IMR-90 (cell line): Measurements from ENCODE around the gene SPPL3. TPM values are rescaled to one million over a fixed set of nuclear protein-coding genes. Genes with fewer than 3 reads are reported as not detected.
A peak's percentile ranks its signal among the peaks of the same experiment; 100 is the strongest.

Experiments used
- ATAC-seq: fragments of 200-7000 bp; cut with Tn5 transposase; 2 replicates; pipeline ENCODE4 v1.9.1; 2020; ENCODE audit warnings: low read depth, mild to moderate bottlenecking, moderate library complexity
- BruUV-seq: library from RNA; stranded (reverse); fragments of 400-500 nt; replicated peaks from 2 replicates; lab custom pipeline; 2021; lab: Mats Ljungman, UMichigan
- CTCF ChIA-PET: fragments of 300-600 bp; formaldehyde crosslinking; extraction: SDS; loops from one replicate; lab custom pipeline; 2021; ENCODE audit warnings: antibody characterized with exemption; lab: Yijun Ruan, JAX
- POLR2A ChIA-PET: fragments of 300-600 bp; sonication (Branson Sonifier 250); formaldehyde crosslinking; loops from one replicate; lab custom pipeline; 2022; ENCODE audit warnings: antibody characterized with exemption; ENCODE audit not compliant: unreplicated experiment; lab: Charles Lee
- DNase-seq: peaks from one replicate; pipeline ENCODE4 v3.0.0; 2013
- H2AFZ ChIP-seq: replicated peaks from 2 replicates; pipeline ENCODE3; 2013; ENCODE audit warnings: low read length, mild to moderate bottlenecking; ENCODE audit not compliant: poor library complexity
- H2AK5ac ChIP-seq: 2 replicates; pipeline ENCODE4 v1.6.1; 2013; ENCODE audit warnings: low read depth, low read length, inconsistent platforms
- H2AK9ac ChIP-seq: replicated peaks from 2 replicates; pipeline ENCODE3; 2013; ENCODE audit warnings: mild to moderate bottlenecking, low read depth, low read length, moderate library complexity; ENCODE audit not compliant: poor library complexity
- H2BK120ac ChIP-seq: 2 replicates; pipeline ENCODE4 v1.6.1; 2013; ENCODE audit warnings: low read depth, low read length, inconsistent platforms
- H2BK15ac ChIP-seq: 3 replicates; pipeline ENCODE4 v1.6.1; 2013; ENCODE audit warnings: low read depth, low read length, inconsistent platforms
- H2BK20ac ChIP-seq: 2 replicates; pipeline ENCODE4 v1.6.1; 2013; ENCODE audit warnings: low read depth, mild to moderate bottlenecking, inconsistent platforms, low read length, moderate library complexity
- H2BK5ac ChIP-seq: 2 replicates; pipeline ENCODE4 v1.6.1; 2013; ENCODE audit warnings: mild to moderate bottlenecking, low read depth, low read length, inconsistent platforms; ENCODE audit not compliant: poor library complexity, severe bottlenecking
- H3K14ac ChIP-seq: replicated peaks from 2 replicates; pipeline ENCODE4 v1.6.1; 2013; ENCODE audit warnings: low read depth, low read length, inconsistent platforms
- H3K18ac ChIP-seq: 2 replicates; pipeline ENCODE4 v1.6.1; 2013; ENCODE audit warnings: low read depth, low read length, control low read depth
- H3K23ac ChIP-seq: 2 replicates; pipeline ENCODE4 v1.6.1; 2013; ENCODE audit warnings: low read depth, low read length, inconsistent platforms
- H3K27ac ChIP-seq: 2 replicates; pipeline ENCODE4 v1.5.1; 2013; ENCODE audit warnings: mild to moderate bottlenecking, control low read depth, low read length; ENCODE audit not compliant: insufficient read depth
- H3K27me3 ChIP-seq: 2 replicates; pipeline ENCODE4 v1.6.1; 2013; ENCODE audit warnings: low read length; ENCODE audit not compliant: control insufficient read depth, insufficient read depth
- H3K36me3 ChIP-seq: 2 replicates; pipeline ENCODE4 v1.6.1; 2013; ENCODE audit warnings: low read length, mixed read lengths; ENCODE audit not compliant: control insufficient read depth, insufficient read depth
- H3K4ac ChIP-seq: 2 replicates; pipeline ENCODE4 v1.6.1; 2013; ENCODE audit warnings: low read depth, low read length, inconsistent platforms
- H3K4me1 ChIP-seq: 2 replicates; pipeline ENCODE4 v1.6.1; 2013; ENCODE audit warnings: low read length, mixed read lengths; ENCODE audit not compliant: control insufficient read depth, insufficient read depth
- H3K4me2 ChIP-seq: 2 replicates; pipeline ENCODE4 v1.6.1; 2013; ENCODE audit warnings: low read depth, mild to moderate bottlenecking, control low read depth, low read length, moderate library complexity
- H3K4me3 ChIP-seq: 2 replicates; pipeline ENCODE4 v1.5.1; 2013; ENCODE audit warnings: low read depth, mild to moderate bottlenecking, control low read depth, low read length, moderate library complexity; ENCODE audit not compliant: insufficient read depth
- H3K56ac ChIP-seq: 2 replicates; pipeline ENCODE4 v1.6.1; 2013; ENCODE audit warnings: low read length, inconsistent platforms; ENCODE audit not compliant: insufficient read depth; ENCODE audit errors: extremely low read depth
- H3K79me1 ChIP-seq, 2 experiments: 2 replicates each; pipeline ENCODE4 v1.6.1; 2013; ENCODE audit warnings: low read length in 2 of 2, inconsistent platforms in 1 of 2, low read depth in 1 of 2
- H3K9ac ChIP-seq: 2 replicates; pipeline ENCODE4 v1.6.1; 2013; ENCODE audit warnings: low read depth, low read length, control low read depth
- H3K9me1 ChIP-seq: 2 replicates; pipeline ENCODE4 v1.6.1; 2013; ENCODE audit warnings: low read length, inconsistent platforms; ENCODE audit not compliant: insufficient read depth
- H3K9me3 ChIP-seq: 2 replicates; pipeline ENCODE4 v1.6.1; 2013; ENCODE audit warnings: low read length; ENCODE audit not compliant: control insufficient read depth, insufficient read depth
- H4K20me1 ChIP-seq: 2 replicates; pipeline ENCODE4 v1.6.1; 2013; ENCODE audit warnings: low read length, inconsistent platforms; ENCODE audit not compliant: insufficient read depth
- H4K5ac ChIP-seq: 2 replicates; pipeline ENCODE4 v1.6.1; 2013; ENCODE audit warnings: mild to moderate bottlenecking, low read depth, low read length, control low read depth
- H4K8ac ChIP-seq, 2 experiments: 2 replicates each; pipeline ENCODE4 v1.6.1; 2013; ENCODE audit warnings: low read depth in 2 of 2, low read length in 2 of 2, control low read depth in 1 of 2, inconsistent platforms in 1 of 2
- H4K91ac ChIP-seq: 2 replicates; pipeline ENCODE4 v1.6.1; 2013; ENCODE audit warnings: low read depth, low read length, inconsistent platforms; ENCODE audit not compliant: insufficient read depth
- BHLHE40 ChIP-seq: fragments of 150-350 bp; IDR thresholded peaks from 2 replicates; pipeline ENCODE4 v1.6.1; 2016; ENCODE audit warnings: mild to moderate bottlenecking, low read depth, low read length
- CEBPB ChIP-seq: IDR thresholded peaks from 2 replicates; pipeline ENCODE4 v1.6.1; 2012; ENCODE audit warnings: low read depth, low read length, improper control_type of control experiment
- CHD1 ChIP-seq: IDR thresholded peaks from 2 replicates; pipeline ENCODE4 v1.6.1; 2012; ENCODE audit warnings: low read depth, low read length, improper control_type of control experiment
- FOS ChIP-seq: fragments of 150-350 bp; IDR thresholded peaks from 2 replicates; pipeline ENCODE4 v1.6.1; 2016; ENCODE audit warnings: low read depth, low read length
- MAFK ChIP-seq: IDR thresholded peaks from 2 replicates; pipeline ENCODE4 v1.6.1; 2012; ENCODE audit warnings: low read depth, low read length, improper control_type of control experiment
- MAZ ChIP-seq: IDR thresholded peaks from 2 replicates; pipeline ENCODE4 v1.6.1; 2012; ENCODE audit warnings: low read depth, mild to moderate bottlenecking, low read length, improper control_type of control experiment, moderate library complexity, borderline replicate concordance
- MXI1 ChIP-seq: IDR thresholded peaks from 2 replicates; pipeline ENCODE4 v1.6.1; 2012; ENCODE audit warnings: low read depth, mild to moderate bottlenecking, low read length, moderate library complexity, borderline replicate concordance
- NFE2L2 ChIP-seq: fragments of 150-350 bp; IDR thresholded peaks from 2 replicates; pipeline ENCODE4 v1.6.1; 2016; ENCODE audit warnings: low read depth, mild to moderate bottlenecking, low read length
- POLR2A ChIP-seq: IDR thresholded peaks from 2 replicates; pipeline ENCODE4 v1.6.1; 2012; ENCODE audit warnings: mild to moderate bottlenecking, low read depth, low read length
- RAD21 ChIP-seq: IDR thresholded peaks from 2 replicates; pipeline ENCODE4 v1.6.1; 2012; ENCODE audit warnings: low read length, improper control_type of control experiment
- RCOR1 ChIP-seq: IDR thresholded peaks from 2 replicates; pipeline ENCODE4 v1.6.1; 2012; ENCODE audit warnings: mild to moderate bottlenecking, low read length, improper control_type of control experiment; ENCODE audit not compliant: insufficient replicate concordance
- RFX5 ChIP-seq: IDR thresholded peaks from 2 replicates; pipeline ENCODE4 v1.8.0; 2012; ENCODE audit warnings: low read depth, mild to moderate bottlenecking, low read length, moderate library complexity
- SMC3 ChIP-seq: fragments of 150-350 bp; IDR thresholded peaks from 2 replicates; pipeline ENCODE4 v1.6.1; 2016; ENCODE audit warnings: low read depth, mild to moderate bottlenecking, antibody characterized with exemption, low read length, moderate library complexity
- WGBS, 2 experiments: methylation state at CpG; one replicate each; pipeline versions ENCODE4 v1.1.5 to v1.1.7; 2013; ENCODE audit warnings: missing lambda C conversion rate in 2 of 2; ENCODE audit not compliant: insufficient read length in 1 of 2; ENCODE audit errors: extremely low coverage in 2 of 2; 5-methylcytosine and 5-hydroxymethylcytosine counted together
- dilution Hi-C: fragments of 300-500 bp; cut with HindIII; formaldehyde crosslinking; loops from one replicate; pipeline ENCODE4 v1.14.3; 2018; ENCODE audit warnings: low sequenced_read_pairs; ENCODE audit not compliant: unreplicated experiment
- in situ Hi-C: fragments of 300-500 bp; cut with MboI; formaldehyde crosslinking; loops from 3 replicates; pipeline ENCODE4 v1.14.3; 2019; ENCODE audit warnings: low sequenced_read_pairs, inconsistent platforms, mixed read lengths
- intact Hi-C: fragments of 100-400 bp; cut with micrococcal nuclease; formaldehyde crosslinking; loops from 2 replicates; pipeline ENCODE4 v1.10.0; 2022
- polyA plus RNA-seq, 3 experiments: library from polyadenylated mRNA; depleted of rRNA; stranded (reverse); fragments of >200 nt; gene quantifications; 2 replicates each; pipeline ENCODE4 v1.2.3, GENCODE V29; 2012; ENCODE audit warnings: low replicate concordance in 1 of 3
- total RNA-seq: library from RNA; depleted of rRNA; stranded (reverse); fragments of >200 nt; gene quantifications from 2 replicates; pipeline ENCODE4 v1.2.3, GENCODE V29; 2012
- TF ChIP-seq, protein P1 (sequence below): fragments of 150-350 bp; IDR thresholded peaks from 2 replicates; pipeline ENCODE4 v1.6.1; 2016; ENCODE audit warnings: low read depth, mild to moderate bottlenecking, low read length, moderate library complexity, borderline replicate concordance
- TF ChIP-seq, protein P2 (sequence below): fragments of 150-350 bp; IDR thresholded peaks from 2 replicates; pipeline ENCODE4 v1.6.1; 2017; ENCODE audit warnings: mild to moderate bottlenecking, antibody characterized with exemption, low read length, low read depth

SPPL3 gene
- total and polyA plus RNA-seq, 2 of the 4 experiments (the other 2 are of a cell fraction) = 1.6 to 18.0 TPM

DNA sequence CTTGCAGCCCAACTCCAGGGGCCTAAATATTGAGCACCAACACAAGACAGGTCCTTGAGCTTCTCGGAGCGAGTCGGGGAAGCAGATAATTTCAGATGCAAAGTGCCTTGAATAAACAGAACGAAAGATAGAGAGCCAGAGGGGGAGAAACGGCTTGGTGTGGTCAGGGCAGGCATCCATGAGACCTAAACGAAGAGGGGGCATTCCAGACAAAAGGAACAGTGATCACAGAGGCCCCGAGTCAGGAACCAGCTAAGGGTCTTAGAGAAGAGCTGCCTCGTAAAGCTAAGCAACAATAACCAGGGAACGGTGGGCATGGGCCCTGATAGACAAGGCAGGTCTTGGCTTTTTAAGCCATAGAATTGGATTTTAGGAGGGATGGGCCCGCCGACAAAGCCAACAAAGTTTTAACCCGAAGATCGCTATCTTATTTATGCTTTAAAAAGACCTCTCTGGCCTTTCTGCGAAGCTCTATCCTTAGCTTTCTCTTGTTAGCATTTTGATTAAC is 179.0 kb downstream of the SPPL3 start (continued):
- TF ChIP-seq RCOR1 (no peak), RFX5 (no peak), CEBPB (no peak)

DNA sequence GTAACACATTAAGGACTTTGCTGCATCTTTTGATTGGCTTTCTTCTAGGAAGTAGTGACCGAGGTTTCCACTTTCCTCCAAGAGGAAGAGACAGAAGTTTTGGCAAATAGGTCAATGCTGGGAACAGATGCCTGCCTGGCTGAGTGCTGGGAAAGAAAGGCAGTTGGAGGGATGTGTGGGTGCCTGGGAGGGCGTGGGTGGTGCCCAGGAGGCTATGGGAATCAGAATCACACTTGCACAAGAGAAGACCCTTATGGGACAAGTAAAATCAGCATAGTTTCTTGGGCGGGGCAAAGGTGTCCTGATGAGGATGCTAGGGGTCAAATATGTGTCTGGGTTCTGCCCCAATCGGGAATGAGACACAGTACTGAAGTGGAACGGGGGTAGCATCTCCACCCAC is 179.4 kb downstream of the SPPL3 start:
- no peak overlapping the region for H3K14ac ChIP-seq
- ChIA-PET POLR2A (no interaction called here), CTCF (no interaction called here)
- no CpG with 5 or more reads among the region's 5 CpGs for WGBS, 2 experiments
- peak overlapping the region; percentile 68 to 83; a peak in 1 of 4 replicates for H4K8ac ChIP-seq
- peaks cover 24% of the 10 kb centered on the region for H3K36me3 ChIP-seq
- H2BK20ac ChIP-seq = no peak overlapping the region
- intact Hi-C loops = no loop called here
- H3K27ac ChIP-seq = no peak overlapping the region
- H3K23ac ChIP-seq = no peak overlapping the region
- BruUV-seq = no TSS peak
- H2BK15ac ChIP-seq = no peak overlapping the region
- H3K56ac ChIP-seq = no peak overlapping the region
- no peak overlapping the region for H2AK5ac ChIP-seq
- peak overlapping the region; percentile 46 for H2AK9ac ChIP-seq
- no peak overlapping the region for H3K4me3 ChIP-seq
- H4K5ac ChIP-seq = no peak overlapping the region
- peaks cover 14% of the 10 kb centered on the region; the same call in 1 of the 2 replicates for H3K4me1 ChIP-seq
- H3K27me3 ChIP-seq = no peaks in the 10 kb centered on the region
- H4K91ac ChIP-seq = no peak overlapping the region
- in situ Hi-C loops = no loop called here
- H3K9me3 ChIP-seq = no peaks in the 10 kb centered on the region
- H3K9ac ChIP-seq = no peak overlapping the region
- H3K79me1 ChIP-seq = peaks cover 14 to 25% of the 10 kb centered on the region in 2 experiments; a peak in 3 of 4 replicates
- no peak overlapping the region for H3K4ac ChIP-seq
- dilution Hi-C loops = no loop called here
- no peak for ATAC-seq
- H3K4me2 ChIP-seq = no peak overlapping the region
- H3K9me1 ChIP-seq = peaks cover 12% of the 10 kb centered on the region
- H2BK120ac ChIP-seq = no peak overlapping the region
- no peak for DNase-seq
- no peak overlapping the region for H3K18ac ChIP-seq
- H2AFZ ChIP-seq = no peak overlapping the region
- H2BK5ac ChIP-seq = no peak overlapping the region
- no peaks in the 10 kb centered on the region for H4K20me1 ChIP-seq
- TF ChIP-seq RAD21 = no peak
- TF ChIP-seq, protein P1, sequence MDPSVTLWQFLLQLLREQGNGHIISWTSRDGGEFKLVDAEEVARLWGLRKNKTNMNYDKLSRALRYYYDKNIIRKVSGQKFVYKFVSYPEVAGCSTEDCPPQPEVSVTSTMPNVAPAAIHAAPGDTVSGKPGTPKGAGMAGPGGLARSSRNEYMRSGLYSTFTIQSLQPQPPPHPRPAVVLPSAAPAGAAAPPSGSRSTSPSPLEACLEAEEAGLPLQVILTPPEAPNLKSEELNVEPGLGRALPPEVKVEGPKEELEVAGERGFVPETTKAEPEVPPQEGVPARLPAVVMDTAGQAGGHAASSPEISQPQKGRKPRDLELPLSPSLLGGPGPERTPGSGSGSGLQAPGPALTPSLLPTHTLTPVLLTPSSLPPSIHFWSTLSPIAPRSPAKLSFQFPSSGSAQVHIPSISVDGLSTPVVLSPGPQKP = no peak
- TF ChIP-seq, protein P2, sequence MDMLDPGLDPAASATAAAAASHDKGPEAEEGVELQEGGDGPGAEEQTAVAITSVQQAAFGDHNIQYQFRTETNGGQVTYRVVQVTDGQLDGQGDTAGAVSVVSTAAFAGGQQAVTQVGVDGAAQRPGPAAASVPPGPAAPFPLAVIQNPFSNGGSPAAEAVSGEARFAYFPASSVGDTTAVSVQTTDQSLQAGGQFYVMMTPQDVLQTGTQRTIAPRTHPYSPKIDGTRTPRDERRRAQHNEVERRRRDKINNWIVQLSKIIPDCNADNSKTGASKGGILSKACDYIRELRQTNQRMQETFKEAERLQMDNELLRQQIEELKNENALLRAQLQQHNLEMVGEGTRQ = no peak
- TF ChIP-seq MAFK = no peak
- TF ChIP-seq CEBPB = no peak
- TF ChIP-seq MAZ = no peak
- TF ChIP-seq FOS = no peak
- TF ChIP-seq CHD1 = no peak
- no peak for TF ChIP-seq NFE2L2
- TF ChIP-seq RFX5 = no peak
- no peak for TF ChIP-seq MXI1
- TF ChIP-seq POLR2A = no peak
- TF ChIP-seq SMC3 = no peak
- TF ChIP-seq BHLHE40 = no peak
